Ovary (tissue), 3 donors: ENCODE data around the gene CTNNA3.
"Not testable (repeated sequence)": the region's sequence is repeated elsewhere in the genome, so short reads cannot be mapped to it uniquely, and the experiment has no call there.

Source experiments
- CTCF ChIP-seq, 3 donors: fragments of 450-650 bp in 2 of 3; fragments of 200-600 bp in 1 of 3; IDR thresholded peaks; one replicate each; pipeline versions ENCODE4 v1.5.1 to v1.8.0; 2016 to 2022; ENCODE audit warnings: antibody characterized with exemption in 3 of 3, mild to moderate bottlenecking in 1 of 3
- POLR2A ChIP-seq: fragments of 450-650 bp; IDR thresholded peaks from one replicate; pipeline ENCODE4 v1.6.1; 2017; ENCODE audit warnings: antibody characterized with exemption, mild to moderate bottlenecking, moderate library complexity
- donor health status: DM: no; HTN: no; CAD: no.

GRCh38 chr10:66335753-66336152 lies 1360.2 kb downstream of the CTNNA3 start:
- TF ChIP-seq CTCF (IDR thresholded peaks at IDR 0.05); POLR2A: not testable (repeated sequence)
